Suppressor macrophage treated with lipopolysaccharide for 4 hours (primary cell): ENCODE data around the gene MANBA.

Experiments
- DNase-seq: peaks from one replicate; pipeline ENCODE4 v3.0.0-alpha.2; 2020

MANBA gene

DNA sequence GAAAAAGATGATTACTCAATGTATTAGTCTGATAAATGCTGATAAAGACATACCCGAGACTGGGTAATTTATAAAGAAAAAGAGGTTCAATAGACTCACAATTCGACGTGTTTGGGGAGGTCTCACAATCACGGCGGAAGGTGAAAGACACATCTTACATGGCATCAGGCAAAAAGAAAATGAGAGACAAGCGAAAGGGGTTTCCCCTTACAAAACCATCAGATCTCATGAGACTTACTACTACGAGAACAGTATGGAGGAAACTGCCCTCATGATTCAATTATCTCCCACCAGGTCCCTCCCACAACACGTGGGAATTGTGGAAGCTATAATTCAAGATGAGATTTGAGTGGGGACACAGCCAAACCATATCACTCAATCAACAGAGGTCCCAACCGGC is 141.7 kb downstream of the MANBA start:
- peak; percentile 48 for DNase-seq

DNA sequence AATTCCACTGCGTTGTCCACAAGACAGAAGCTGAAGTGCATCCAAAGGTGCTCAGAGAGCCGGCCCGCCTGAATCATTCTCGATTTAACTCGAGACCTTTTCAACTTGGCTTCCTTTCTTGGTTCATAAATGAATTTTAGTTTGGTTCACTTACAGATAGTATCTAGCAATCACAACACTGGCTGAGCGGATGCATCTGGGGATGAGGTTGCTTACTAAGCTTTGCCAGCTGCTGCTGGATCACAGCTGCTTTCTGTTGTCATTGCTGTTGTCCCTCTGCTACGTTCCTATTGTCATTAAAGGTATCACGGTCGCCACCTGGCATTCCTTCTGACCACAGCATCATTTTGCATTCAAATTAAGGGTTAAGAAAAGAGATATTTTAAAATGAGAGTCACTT is 144.1 kb downstream of the MANBA start:
- no peak for DNase-seq

DNA sequence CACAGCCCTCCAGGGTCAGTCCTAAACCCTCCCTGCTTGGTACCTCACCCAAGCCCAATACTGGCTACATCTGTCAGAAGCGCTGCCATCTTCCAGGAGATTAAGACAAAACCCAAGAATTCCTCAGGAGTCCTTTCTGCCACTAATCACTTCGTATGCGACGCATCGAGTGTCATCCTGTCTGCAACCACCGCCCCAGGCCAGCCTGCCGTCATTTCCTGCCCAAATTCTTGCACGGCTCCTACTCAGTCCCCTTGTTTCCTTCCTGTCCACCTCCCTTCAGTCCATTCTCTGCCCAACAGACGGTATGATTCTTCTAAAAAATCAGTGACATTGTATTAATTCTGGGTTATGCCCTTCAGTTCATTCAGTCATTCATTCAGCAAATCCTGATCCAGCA is 146.0 kb downstream of the MANBA start:
- DNase-seq = no peak

DNA sequence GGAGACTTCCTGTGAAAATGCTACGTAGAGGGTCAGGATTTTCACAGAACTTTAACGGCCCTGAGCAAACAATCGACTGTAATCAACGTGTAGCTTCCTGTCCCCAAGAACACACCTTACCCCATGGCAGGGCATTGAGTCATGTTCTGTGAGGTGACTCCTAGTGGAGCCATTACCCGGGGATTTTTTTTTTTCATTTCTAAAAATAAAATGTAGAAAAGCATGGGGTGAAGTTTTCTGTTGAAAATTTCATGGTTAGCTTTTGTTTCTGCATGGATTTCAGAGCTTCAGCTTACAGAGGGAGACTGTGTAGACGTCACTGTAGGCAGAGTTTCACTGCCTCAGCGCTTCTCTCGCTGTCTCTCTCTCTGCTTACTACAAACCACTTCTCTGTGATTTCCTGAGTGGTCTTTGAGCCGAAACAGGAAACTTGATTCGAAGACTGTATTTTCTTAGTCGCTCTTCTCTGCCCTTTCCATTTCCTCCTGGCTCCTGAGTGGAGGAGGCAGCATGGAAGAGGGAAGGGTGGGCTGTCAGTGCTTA is 147.9 kb downstream of the MANBA start:
- no peak for DNase-seq

DNA sequence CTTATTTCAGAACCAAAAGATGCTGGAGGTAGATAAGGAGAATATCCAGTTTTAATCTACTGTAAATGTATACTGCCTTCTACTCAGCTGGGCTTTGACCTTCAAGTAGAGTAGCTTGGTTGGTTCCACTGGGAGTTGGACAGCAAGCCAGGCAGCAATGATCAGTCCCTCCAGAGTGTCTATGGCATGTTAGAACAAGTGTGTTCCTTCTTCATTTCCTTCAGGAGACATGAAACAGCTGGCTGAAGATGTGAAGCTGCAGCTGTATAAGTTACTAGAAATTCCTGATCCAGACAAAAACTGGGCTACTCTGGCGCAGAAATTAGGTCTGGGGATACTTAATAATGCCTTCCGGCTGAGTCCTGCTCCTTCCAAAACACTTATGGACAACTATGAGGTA is 148.6 kb downstream of the MANBA start:
- DNase-seq = no peak

DNA sequence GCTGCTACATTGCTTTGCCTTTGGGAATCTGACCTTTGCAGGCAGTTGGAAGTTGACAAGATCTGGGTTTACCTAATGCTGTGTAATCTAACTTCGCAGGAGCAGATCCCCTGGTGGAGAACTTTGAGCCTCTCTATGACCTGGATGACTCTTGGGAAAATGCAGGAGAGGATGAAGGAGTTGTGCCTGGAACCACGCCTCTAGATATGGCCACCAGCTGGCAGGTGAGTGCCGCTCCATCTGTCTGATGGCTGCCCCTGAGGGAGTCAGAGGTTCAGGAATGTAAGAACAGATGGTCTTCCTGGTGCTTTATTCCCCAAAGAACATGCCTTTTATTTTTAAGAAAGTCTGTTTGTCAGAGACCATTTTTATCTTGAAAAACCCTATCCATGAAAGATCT is 150.3 kb downstream of the MANBA start:
- DNase-seq = no peak

DNA sequence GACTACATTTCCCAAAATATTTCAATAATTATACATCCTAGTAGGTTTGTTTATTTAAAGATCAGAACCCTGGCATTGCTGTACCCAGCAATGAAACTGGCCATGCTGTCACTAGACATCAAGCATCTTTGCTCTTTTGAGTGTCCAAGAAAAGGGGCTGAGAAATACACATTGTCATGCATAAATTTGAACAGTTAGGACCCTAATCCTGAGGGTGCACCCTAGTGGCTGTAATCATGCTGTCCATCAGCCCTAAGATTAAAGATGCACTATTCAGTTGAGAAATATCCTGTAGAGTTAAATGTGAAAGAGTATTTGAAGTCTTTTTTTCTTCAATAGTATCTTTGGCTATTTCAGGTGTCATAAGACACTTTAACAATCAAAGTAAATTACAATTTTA is 150.8 kb downstream of the MANBA start:
- no peak for DNase-seq

DNA sequence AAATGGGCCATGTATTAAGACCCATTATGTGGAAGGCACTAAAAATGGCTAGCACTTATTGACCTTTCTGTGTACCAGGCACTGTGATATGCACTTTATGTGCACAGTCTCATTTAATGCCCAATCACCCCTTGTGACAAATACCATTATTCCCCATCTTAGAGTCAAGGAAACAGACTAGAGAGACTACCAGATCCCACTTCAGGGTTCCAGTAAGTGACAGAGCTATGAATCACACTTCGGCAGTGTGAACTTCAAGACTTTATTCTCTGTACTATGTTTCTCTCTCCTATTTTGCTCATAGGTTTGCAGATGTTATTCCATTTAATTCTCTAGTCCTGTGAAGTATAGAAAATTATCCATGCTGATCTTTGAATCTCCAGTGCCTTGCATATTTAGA is 152.6 kb downstream of the MANBA start:
- peak; percentile 49 for DNase-seq

DNA sequence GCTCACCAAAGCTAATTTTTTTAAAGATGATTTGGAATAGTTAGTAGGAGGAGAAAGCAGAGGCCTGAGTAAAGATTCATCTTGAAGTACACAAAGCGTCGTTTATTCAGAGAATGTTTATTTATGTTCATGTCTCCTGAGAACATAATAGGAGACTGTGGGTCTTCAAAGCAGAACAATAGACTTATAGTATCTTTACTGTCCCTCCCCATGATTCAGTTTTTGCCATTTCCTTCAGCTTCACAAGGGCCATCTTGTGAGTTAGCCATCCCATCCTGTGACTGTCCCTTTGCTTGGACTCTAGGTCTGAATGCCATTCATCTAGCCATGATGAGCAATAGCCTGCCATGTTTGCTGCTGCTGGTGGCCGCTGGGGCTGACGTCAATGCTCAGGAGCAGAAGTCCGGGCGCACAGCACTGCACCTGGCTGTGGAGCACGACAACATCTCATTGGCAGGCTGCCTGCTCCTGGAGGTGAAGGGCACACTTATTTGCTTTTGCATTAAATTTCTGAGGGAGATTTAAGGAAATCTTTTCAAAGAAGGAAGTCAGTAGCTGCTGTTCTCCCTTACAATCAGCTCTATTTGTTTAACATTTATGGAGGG is 153.8 kb downstream of the MANBA start:
- DNase-seq = no peak

DNA sequence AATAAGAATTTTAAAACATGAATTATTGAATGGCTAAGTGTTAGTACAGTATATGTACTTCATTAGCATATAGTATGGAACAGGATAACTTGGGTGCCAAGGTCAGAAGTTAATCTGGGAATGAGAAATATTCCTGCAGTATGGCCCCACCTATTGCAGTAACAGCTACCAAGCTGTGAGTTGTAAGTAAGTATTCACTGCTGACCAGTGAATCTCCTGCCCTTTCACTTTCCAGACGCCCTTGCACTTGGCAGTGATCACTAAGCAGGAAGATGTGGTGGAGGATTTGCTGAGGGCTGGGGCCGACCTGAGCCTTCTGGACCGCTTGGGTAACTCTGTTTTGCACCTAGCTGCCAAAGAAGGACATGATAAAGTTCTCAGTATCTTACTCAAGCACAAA is 154.5 kb downstream of the MANBA start:
- DNase-seq = no peak

DNA sequence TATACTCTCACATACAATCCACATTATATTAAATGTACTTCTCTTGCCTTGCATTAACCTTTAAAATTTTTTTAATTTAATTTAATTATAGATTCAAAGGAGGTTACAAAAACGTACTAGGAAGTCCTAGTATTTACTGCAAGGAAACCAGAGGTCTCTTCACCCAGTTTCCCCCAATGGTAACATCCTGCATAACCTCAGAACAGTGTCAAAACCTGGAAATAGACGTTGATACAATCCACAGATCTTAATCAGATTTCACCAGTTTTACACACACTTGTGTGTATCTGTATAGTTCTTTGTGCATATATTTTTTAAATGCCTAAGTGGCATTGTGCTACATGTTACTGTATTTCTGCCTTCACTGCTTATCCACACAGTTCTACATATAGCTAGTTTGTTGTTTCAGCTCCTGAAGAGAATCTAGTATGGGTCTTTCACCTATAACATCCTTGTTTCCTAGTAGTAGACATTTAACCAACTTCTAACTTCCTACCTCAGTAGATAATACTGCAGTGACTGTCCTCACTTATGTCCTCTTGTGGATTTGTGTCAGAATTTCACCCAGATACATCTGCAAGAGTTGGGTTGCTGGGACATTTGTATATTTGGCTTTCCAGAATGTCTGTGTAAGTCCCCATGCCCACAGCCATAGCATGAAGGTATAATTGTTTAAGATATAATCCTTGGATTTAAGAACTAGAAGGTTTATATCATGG is 156.4 kb downstream of the MANBA start:
- no peak for DNase-seq

DNA sequence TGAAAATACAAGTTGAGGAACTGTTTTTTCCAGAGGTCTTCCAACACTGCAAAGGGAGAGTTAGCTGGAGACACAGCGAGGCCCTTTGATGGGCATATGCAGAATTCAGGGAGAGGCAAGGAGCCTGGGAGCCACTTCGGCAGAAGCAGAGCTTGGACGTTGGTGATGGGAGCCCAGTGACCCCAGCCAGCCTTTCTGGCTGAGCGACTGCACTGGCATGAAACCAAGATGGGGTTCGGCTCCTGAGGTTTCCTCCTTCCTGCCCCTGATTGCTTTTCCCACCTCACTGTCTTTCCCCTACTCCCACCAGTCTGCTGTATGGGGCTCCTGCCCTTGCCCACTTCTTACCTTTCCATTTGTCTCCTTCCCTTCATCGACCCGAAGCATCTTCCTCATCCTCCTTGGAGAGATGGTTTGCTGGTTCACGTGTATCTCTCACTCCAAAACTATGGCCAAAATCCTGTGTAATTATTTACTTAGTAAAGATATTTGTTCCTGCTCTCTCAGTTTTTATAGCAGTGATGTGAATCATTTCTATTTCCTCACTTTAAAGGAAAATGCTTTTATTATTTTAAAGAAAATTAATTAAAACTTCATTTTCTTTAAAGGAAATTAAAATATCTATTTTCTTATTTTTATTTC is 159.1 kb downstream of the MANBA start:
- DNase-seq = no peak

DNA sequence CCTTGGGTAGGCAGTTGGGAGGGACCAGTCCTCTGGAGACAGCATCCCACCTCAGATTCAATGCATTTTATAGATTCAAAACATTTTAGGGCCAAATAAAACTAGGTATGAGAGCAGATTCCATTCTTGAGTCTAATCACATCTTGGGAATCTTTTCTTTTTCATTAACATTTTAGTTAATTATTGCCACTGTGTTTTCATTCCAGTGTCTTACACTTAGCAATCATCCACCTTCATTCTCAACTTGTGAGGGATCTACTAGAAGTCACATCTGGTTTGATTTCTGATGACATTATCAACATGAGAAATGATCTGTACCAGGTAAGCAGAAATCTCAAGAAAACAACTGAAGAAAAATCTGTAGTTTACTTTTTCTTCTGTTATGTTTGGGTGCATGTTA is 160.1 kb downstream of the MANBA start:
- no peak for DNase-seq

DNA sequence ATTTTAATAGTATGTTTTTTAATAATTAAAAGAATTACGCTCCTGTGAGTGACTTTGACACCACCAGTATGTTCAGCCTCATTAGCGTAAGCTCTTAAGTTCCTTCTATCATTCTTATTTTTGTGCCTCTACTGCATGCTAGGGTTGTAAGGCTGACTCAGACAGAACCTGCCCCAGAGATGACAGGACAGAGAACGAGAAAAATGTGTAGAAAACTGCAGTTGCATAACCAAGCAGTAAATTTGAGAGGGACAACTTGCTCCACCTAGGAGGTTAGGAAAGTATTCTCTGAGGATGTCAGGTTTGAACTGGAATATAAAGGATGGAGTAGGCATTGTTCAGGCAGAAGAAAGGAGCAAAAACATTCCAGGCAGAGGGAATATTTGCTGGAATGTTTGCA is 160.9 kb downstream of the MANBA start:
- no peak for DNase-seq

DNA sequence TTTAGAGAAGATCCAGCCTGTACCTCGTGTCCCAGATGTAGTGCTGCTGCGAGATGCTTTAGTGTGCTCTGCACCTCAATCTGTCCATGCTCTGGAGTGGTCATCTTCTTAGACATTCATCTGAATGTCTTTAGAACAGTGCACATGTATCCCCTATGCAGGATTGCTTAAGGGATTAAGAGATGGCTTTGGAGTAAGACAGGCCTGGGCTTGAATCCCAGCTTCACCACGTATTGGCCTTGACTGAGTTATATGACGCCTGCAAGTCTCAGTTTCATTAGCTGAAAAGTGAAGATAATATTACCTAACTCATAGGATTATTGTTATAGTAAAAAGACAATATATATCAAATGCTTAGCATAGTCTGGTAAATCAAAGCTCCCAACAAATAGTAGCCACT is 161.3 kb downstream of the MANBA start:
- no peak for DNase-seq

DNA sequence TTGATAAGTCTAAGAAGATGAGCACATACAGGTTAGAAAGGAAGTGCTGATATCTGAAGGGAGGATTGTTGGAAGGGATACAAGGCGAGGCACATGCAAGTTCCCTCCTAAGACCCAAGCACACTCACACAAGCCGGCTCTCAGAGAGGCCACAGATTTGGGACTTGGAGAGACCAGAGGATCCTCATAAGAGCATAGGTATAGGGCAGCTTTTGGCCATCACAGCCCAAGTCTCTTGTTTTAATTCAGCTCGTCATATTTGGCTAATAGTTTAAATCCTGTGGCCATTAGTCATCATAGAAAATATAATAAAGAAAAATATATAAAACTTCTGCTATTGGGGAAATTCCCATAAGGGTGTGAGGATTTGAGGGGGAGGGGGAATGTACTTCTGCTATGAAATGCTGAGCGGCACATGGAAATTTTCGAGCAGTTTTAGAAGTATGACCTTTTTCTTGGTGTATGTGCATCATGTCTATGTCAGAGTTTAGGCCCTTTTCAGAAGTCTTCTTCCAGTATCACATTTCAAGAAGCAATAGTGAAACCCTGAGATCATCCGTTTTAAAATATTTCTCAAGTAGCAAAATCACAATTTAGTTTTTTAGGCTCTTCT is 161.9 kb downstream of the MANBA start:
- DNase-seq = peak; percentile 93

DNA sequence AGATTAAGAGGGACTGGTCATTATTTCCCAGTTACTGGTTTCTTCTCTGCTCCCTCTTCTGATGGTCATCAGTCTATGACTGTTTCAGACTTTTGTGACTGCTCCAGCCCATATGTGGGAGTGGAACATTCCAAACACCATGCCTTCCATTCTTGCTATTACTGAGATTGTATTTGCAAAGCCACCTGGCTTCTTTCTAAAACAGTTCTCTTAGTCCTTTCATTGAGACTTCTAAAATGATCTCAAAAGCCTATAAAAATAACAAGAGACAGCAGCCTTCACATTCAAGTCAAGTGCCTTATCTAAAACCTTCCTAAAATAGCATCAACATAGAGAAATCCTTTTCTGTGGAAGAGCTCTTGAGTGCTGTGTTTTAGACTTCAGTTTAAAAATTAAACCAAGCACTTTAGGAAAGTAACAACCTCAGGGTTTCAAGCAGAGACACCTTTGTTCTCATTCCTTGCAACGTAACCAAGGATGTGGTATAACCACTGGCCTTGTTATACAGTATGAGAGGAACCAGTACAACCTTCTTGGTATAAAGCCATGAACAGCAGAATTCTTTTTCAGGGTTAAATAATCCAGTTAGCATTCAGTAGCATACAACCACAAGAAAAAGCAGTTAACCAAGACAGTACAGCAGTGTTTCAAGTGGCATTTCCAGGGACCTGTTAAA is 162.5 kb downstream of the MANBA start:
- DNase-seq = no peak

DNA sequence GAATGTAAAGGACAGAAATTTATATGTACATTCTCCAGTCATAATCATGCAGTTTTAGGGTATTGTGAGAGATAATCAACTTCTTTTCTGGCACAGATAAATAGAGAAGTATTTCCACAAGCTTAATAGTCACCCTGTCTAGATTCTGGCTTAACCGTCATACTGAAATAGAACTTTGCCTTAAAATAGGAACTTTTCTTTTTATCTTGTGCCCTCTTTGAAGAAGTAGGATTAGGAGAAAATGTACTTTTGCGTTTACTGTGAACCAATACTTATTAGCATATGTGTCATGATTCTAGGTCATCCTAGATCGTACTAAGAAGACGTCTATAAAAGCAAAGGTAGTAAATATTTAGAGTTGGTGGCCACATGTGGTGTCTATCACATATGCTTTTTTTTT is 164.2 kb downstream of the MANBA start:
- DNase-seq = peak; percentile 39

DNA sequence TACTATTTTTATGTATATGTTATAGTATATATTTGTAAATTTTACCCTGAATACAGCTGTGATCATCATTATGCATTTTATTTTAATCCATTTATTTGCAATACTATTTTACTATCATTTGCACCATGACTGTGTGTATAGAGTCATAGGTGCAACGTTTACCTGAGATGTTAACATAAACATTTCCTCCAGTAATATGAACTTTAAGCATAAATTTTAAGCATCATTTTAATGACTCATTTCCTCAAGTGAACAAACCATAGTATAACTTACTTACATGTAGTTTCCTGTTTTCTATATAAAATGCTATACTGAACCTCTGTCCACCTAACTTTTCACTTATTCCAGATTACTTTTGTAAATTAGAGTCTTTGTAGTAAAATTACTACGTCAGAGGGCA is 166.8 kb downstream of the MANBA start:
- no peak for DNase-seq

DNA sequence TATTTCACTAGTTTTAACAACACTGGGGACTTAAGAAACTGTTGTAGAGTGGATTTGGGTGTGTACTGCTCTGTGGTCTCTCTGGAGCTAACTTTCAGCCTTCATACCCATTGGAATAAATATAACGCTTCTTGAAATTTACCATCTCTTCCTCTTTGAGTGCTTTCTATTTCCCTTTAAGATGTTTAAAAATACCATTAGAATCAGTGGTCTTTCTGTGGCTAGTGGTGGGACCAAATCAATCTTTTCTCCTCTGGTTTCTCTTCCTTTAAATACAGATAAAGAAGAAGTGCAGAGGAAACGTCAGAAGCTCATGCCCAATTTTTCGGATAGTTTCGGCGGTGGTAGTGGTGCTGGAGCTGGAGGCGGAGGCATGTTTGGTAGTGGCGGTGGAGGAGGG is 167.6 kb downstream of the MANBA start:
- DNase-seq = peak; percentile 45

DNA sequence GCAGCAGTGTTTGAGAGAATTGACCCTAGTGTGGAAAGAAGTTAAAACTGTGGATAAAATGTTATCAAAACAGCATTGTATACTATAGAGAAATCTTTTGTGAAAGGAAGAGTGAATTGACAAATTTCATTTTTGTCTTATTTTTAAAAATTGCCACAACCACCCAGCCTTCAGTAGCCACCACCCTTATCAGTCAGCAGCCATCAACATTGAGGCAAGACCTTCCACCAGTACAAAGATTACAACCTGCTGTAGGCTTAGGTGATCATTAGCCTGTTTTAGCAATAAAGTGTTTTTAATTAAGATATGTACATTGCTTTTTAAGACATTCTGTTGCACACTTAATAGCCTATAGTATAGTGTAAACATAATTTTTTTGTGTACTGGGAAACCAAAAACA is 168.5 kb downstream of the MANBA start:
- no peak for DNase-seq

DNA sequence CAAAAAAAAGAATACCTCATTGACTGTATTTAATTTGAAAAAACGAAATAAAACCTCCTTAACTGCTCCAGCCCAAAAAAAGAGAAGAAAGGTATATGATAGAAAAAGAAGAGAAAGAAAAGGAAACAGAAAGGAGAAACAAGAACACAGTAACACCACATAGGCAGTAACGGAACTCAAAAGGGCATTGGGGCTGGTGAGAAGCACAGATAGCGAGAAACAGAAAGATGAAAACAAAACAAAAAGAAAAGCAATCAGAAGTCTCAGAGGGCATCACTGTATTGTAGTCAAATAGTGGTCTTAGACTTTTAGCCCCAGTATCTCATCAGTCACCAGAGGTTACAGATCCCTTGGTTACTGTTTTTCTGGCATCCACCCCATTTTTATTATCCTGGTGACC is 171.0 kb downstream of the MANBA start:
- DNase-seq = no peak

DNA sequence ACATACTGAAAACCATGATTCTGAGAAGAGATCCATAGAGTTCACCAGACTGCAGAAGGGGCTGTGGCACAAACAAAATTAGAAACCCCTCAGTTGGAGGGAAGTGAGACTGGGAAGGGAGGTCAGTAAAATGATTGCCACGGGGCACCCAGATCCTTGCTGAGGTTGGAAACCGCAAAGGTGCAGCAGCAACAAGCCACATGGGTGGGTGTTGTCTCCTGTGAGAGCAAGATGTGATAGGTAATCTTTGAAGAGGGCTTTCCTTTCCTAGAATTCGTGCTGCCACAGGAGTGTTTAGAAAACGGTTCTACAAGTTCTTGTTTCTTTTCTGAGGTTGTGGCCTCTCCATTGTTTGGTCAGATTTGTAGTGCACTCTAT is 174.1 kb downstream of the MANBA start:
- no peak for DNase-seq
